Uterus (tissue), 2 donors: Measurements from ENCODE around the gene GPR17.

Source experiments
- CTCF ChIP-seq, 4 experiments: fragments of 200-600 bp in 2 of 4; fragments of 450-650 bp in 2 of 4; sonication (generic) in 2 of 4; IDR thresholded peaks; one replicate each; pipeline ENCODE4 v1.5.1; 2016 to 2019; ENCODE audit warnings: antibody characterized with exemption in 4 of 4, mild to moderate bottlenecking in 2 of 4, moderate library complexity in 1 of 4
- POLR2A ChIP-seq, 2 donors: fragments of 450-650 bp; IDR thresholded peaks; one replicate each; pipeline ENCODE4 v1.6.1; 2016; ENCODE audit warnings: antibody characterized with exemption in 2 of 2, mild to moderate bottlenecking in 1 of 2, moderate library complexity in 1 of 2

- no peak for TF ChIP-seq POLR2A (IDR thresholded peaks at IDR 0.05)
- TF ChIP-seq CTCF (IDR thresholded peaks at IDR 0.05): no peak
These were observed 1.6 kb upstream of the GPR17 start for GRCh38 chr2:127644066-127645025.
